ENCODE measurements around the gene PRPF39. TPM values are rescaled to one million over a fixed set of nuclear protein-coding genes. Genes with fewer than 3 reads are reported as not detected.

The PRPF39 gene
- total RNA-seq, 4 donors from 2014 or later: 20.7 to 30.0 (median 28.4) TPM

DNA sequence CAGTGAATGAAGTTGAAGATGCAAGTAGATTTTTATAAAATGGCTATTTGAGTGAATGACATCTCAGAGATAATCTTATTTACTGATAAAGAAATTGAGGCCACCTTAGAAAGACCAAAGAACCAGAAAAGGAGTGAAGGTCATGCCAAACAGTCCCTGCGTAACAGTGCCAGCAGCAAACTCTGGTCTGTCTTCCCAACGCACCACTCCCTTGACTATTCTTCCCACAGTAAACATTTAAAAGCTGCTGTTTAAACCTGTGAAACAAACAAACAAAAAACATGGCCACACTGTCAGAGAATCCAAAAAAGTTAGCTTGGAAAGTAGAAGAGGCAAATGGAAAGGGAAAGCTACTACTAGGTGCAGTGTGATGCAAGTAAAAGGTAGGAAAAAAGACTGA is 1.5 kb upstream of the PRPF39 start:
- no peaks in the 10 kb centered on the region for H3K36me3 ChIP-seq
- no peaks in the 10 kb centered on the region for H3K9me3 ChIP-seq
- H3K27me3 ChIP-seq: no peaks in the 10 kb centered on the region
- peaks cover 0 to 35% (median 19%) of the 10 kb centered on the region in 4 donors for H3K4me1 ChIP-seq
- DNase-seq (ENCODE audit: low spot score in 2 of 2): no peak
- 86 to 90% methylated on average over 2 of the region's 2 CpGs for WGBS, 2 donors
- TF ChIP-seq EP300 (IDR thresholded peaks at IDR 0.05): no peak
- TF ChIP-seq POLR2A (IDR thresholded peaks at IDR 0.05): no peak
- TF ChIP-seq, protein P1, sequence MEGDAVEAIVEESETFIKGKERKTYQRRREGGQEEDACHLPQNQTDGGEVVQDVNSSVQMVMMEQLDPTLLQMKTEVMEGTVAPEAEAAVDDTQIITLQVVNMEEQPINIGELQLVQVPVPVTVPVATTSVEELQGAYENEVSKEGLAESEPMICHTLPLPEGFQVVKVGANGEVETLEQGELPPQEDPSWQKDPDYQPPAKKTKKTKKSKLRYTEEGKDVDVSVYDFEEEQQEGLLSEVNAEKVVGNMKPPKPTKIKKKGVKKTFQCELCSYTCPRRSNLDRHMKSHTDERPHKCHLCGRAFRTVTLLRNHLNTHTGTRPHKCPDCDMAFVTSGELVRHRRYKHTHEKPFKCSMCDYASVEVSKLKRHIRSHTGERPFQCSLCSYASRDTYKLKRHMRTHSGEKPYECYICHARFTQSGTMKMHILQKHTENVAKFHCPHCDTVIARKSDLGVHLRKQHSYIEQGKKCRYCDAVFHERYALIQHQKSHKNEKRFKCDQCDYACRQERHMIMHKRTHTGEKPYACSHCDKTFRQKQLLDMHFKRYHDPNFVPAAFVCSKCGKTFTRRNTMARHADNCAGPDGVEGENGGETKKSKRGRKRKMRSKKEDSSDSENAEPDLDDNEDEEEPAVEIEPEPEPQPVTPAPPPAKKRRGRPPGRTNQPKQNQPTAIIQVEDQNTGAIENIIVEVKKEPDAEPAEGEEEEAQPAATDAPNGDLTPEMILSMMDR (IDR thresholded peaks at IDR 0.05): no peak
- H3K27ac ChIP-seq: no peak overlapping the region
- no peak overlapping the region for H3K4me3 ChIP-seq

DNA sequence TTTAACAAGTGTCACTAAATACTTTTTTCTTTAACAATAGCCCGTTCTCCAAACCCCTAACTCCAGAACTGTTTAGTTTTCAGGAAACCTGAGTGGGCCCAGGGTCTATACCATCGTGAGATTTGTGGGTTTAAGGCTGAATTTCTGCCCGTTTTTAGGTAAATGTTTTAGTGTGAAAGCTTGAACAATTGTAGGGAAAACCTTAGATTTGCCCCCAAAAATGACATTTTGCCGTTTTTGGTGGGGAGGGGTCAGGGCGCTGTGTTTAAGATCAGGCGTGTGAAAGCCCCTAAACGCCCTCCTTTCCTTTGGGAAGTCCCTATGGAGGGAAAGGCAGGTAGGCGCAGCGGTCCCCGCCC is 320 bp upstream of the PRPF39 start:
- 1 to 2% methylated on average over 7 to 10 of the region's 10 CpGs for whole genome bisulfite sequencing, 2 donors
- no peaks in the 10 kb centered on the region for H3K27me3 ChIP-seq
- H3K27ac ChIP-seq: peak overlapping the region; percentile 51 to 94 (median 90)
- no peaks in the 10 kb centered on the region for H3K9me3 ChIP-seq
- H3K4me3 ChIP-seq: peak overlapping the region; percentile 33 to 87 (median 66)
- no peak for DNase-seq (ENCODE audit: low spot score in 2 of 2)
- H3K4me1 ChIP-seq: peaks cover 0 to 47% (median 22%) of the 10 kb centered on the region in 4 donors
- TF ChIP-seq, protein P1 (IDR thresholded peaks at IDR 0.05): no peak
- TF ChIP-seq EP300 (IDR thresholded peaks at IDR 0.05) (no peak), POLR2A (IDR thresholded peaks at IDR 0.05) (no peak)
- H3K36me3 ChIP-seq: no peaks in the 10 kb centered on the region

DNA sequence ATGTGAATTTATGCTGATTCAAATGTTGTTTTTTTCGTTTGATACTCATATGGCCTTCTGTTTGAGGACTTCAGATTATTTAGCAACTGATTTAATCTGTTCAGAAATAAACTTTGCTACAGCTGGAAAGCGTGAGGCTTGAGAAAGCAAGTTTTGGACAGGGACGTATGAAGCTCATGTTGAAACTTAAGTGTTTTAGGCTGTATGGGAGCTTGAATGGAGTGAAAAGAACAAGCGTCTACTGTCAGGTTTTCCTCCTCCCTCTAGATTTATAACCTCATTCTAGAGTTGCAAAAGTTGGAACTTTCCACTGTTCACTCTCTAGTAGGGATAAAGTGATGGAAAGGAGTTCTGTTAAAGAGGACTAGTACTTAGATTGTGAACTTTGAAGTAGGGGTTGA is 1.0 kb downstream of the PRPF39 start:
- no peaks in the 10 kb centered on the region for H3K9me3 ChIP-seq
- no peaks in the 10 kb centered on the region for H3K27me3 ChIP-seq
- H3K4me3 ChIP-seq: peak overlapping the region; percentile 61 to 87 (median 74)
- peaks cover 0 to 60% (median 26%) of the 10 kb centered on the region in 4 donors for H3K4me1 ChIP-seq
- 1% methylated on average over 4 of the region's 4 CpGs for WGBS, 2 donors
- H3K27ac ChIP-seq: peak overlapping the region; percentile 51 to 94 (median 90)
- DNase-seq (ENCODE audit: low spot score in 2 of 2): no peak
- TF ChIP-seq POLR2A (IDR thresholded peaks at IDR 0.05) (no peak), EP300 (IDR thresholded peaks at IDR 0.05) (no peak)
- TF ChIP-seq, protein P1 (IDR thresholded peaks at IDR 0.05): no peak
- H3K36me3 ChIP-seq: no peaks in the 10 kb centered on the region

DNA sequence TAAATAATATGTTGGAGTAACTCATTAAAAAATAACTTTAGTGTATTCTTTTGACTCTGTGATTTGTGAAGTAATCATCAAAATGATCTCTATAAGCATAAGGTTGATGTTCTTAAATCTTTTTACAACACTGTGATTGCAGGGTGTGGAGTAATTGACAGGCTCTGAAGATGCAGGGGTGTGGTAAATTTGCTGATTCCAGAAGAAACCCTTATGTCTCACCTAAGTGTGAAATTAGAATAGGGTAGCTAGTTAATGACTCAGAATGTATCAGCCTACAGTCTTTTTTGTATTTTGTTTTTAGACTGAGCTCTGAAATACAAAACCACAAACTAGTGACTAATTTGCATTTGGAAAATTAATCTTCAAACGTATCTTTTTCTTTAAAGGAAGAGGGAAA is 5.9 kb downstream of the PRPF39 start:
- DNase-seq (ENCODE audit: low spot score in 2 of 2): no peak
- Histone ChIP-seq H3K27me3 (no peaks in the 10 kb centered on the region), H3K36me3 (no peaks in the 10 kb centered on the region), H3K4me1 (peaks cover 0 to 64% (median 27%) of the 10 kb centered on the region in 4 donors), H3K27ac (no peak overlapping the region), H3K4me3 (no peak overlapping the region), H3K9me3 (no peaks in the 10 kb centered on the region)
- TF ChIP-seq EP300 (IDR thresholded peaks at IDR 0.05) (no peak), POLR2A (IDR thresholded peaks at IDR 0.05) (no peak)
- TF ChIP-seq, protein P1 (IDR thresholded peaks at IDR 0.05): no peak
- 27 to 31% methylated on average over 1 of the region's 1 CpG for WGBS, 2 donors

DNA sequence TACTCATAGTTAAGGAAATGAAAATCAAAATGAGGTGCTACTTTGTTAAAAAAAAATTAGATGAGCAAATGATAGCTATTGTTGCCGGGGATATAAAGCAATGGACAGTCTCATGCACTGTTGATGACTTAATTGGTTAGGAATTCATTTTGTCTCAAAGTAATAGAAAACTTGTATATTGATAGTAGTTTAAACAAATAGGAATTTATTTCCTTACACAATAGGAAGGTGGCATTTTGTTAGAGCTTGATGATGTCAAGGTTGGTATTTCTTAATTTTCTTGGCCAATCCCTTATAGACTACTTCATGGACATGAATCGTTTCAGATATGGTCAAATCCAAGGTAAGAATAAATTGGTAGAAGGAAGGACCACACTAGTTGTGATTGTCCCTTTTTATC is 7.8 kb downstream of the PRPF39 start:
- H3K27ac ChIP-seq: no peak overlapping the region
- TF ChIP-seq, protein P1 (IDR thresholded peaks at IDR 0.05): no peak
- TF ChIP-seq EP300 (IDR thresholded peaks at IDR 0.05): no peak
- no peak for TF ChIP-seq POLR2A (IDR thresholded peaks at IDR 0.05)
- peaks cover 0 to 45% (median 13%) of the 10 kb centered on the region in 4 donors for H3K4me1 ChIP-seq
- whole genome bisulfite sequencing, 2 donors: 73 to 85% methylated on average over 2 of the region's 2 CpGs
- H3K9me3 ChIP-seq: no peaks in the 10 kb centered on the region
- H3K36me3 ChIP-seq: peaks cover 0 to 15% (median 0%) of the 10 kb centered on the region in 3 donors
- DNase-seq (ENCODE audit: low spot score in 2 of 2): no peak
- H3K27me3 ChIP-seq: no peaks in the 10 kb centered on the region
- H3K4me3 ChIP-seq: no peak overlapping the region

Data from tibial nerve (tissue), 4 donors.